Stimulated activated CD4-positive, alpha-beta T cell treated with anti-CD3 and anti-CD28 coated beads, Interleukin-15, amount 100 ng/mL, for 48 hours (primary cell): ENCODE measurements around the gene TBC1D14.
A peak's percentile ranks its signal among the peaks of the same experiment; 100 is the strongest.
"Not testable (repeated sequence)": the region's sequence is repeated elsewhere in the genome, so short reads cannot be mapped to it uniquely, and the experiment has no call there.

Source experiments
- DNase-seq, 2 donors: peaks; one replicate each; pipeline ENCODE4 v3.0.0-alpha.2; 2020; ENCODE audit warnings: low read depth in 2 of 2

The TBC1D14 gene

GRCh38 chr4:6971536-6972374 is 62.1 kb downstream of the TBC1D14 start:
- no peak for DNase-seq

- DNase-seq = no peak
Observed at GRCh38 chr4:6972375-6972650, 62.7 kb downstream of the TBC1D14 start.

GRCh38 chr4:6972911-6973310 is 63.3 kb downstream of the TBC1D14 start:
- DNase-seq = no peak

GRCh38 chr4:6974138-6974848 is 64.7 kb downstream of the TBC1D14 start:
- DNase-seq = peak; percentile 62 to 81

GRCh38 chr4:6977846-6978245 is 68.2 kb downstream of the TBC1D14 start:
- not testable (repeated sequence) for DNase-seq

GRCh38 chr4:6983544-6984142 is 74.0 kb downstream of the TBC1D14 start:
- DNase-seq = no peak

- DNase-seq = no peak
Observed at GRCh38 chr4:6984612-6985425, 75.2 kb downstream of the TBC1D14 start.

GRCh38 chr4:6986072-6986780 is 76.6 kb downstream of the TBC1D14 start:
- DNase-seq = no peak

- peak; percentile 86 to 92 for DNase-seq
Observed at GRCh38 chr4:6986781-6987587, 77.4 kb downstream of the TBC1D14 start.

GRCh38 chr4:6987588-6987961 is 77.9 kb downstream of the TBC1D14 start:
- no peak for DNase-seq

GRCh38 chr4:6988016-6988715 is 78.5 kb downstream of the TBC1D14 start:
- no peak for DNase-seq

- DNase-seq = no peak
Observed at GRCh38 chr4:6989331-6989923, 79.8 kb downstream of the TBC1D14 start.

- DNase-seq = no peak
Observed at GRCh38 chr4:6990661-6991060, 81.0 kb downstream of the TBC1D14 start.

- DNase-seq = no peak
Observed at GRCh38 chr4:6991249-6991648, 81.6 kb downstream of the TBC1D14 start.

GRCh38 chr4:6991771-6992557 is 82.3 kb downstream of the TBC1D14 start:
- no peak for DNase-seq

- no peak for DNase-seq
Observed at GRCh38 chr4:6992728-6993677, 83.4 kb downstream of the TBC1D14 start.

GRCh38 chr4:6996481-6996880 is 86.9 kb downstream of the TBC1D14 start:
- DNase-seq = no peak
